HG03135 (cell line): ENCODE results near the gene NCAPD2.
A peak's percentile ranks its signal among the peaks of the same experiment; 100 is the strongest.
"Not testable (repeated sequence)": the region's sequence is repeated elsewhere in the genome, so short reads cannot be mapped to it uniquely, and the experiment has no call there.

Source experiments
- ATAC-seq: cut with Tn5 transposase; IDR thresholded peaks from one replicate; pipeline ENCODE4 v1.9.1; 2021; ENCODE audit warnings: mild to moderate bottlenecking, moderate library complexity; ENCODE audit not compliant: unreplicated experiment

NCAPD2 gene

DNA sequence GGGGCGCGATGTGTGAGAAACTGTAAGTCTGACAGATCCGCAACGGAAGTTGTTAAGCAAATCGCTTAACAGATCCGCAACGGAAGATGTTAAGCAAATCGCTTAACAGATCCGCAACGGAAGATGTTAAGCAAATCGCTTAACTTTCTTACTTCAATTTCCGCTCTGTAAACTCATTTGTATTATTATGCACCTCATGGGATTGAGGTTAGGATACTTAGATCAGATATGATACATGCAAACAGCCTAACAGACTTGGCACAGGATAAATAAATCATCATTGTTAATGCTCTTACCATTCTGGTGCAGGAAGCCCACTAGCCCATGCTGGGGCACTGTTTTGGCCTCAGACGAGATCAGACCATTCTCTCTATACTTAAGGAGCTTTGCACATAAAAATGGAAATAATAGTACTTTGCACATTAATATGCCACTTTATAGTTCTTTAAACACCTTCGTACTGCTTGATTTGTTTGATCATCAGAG is 399 bp downstream of the NCAPD2 start:
- peak; percentile 2 for ATAC-seq

DNA sequence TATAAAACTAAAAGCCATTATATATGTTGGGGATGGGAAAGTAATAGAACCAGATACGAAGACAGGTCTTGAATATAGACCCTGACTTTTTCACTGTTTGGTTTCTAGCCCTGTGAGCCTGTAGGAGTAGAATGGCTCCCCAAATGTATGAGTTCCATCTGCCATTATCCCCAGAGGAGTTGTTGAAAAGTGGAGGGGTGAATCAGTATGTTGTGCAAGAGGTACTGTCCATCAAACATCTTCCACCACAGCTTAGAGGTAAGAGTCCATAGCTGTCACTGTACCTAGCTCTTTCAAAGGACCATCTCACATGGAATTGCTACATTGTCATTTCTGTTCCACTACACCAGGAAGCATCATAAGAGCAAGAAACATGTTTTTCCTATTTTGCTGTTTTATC is 1.1 kb downstream of the NCAPD2 start:
- ATAC-seq, result no peak

DNA sequence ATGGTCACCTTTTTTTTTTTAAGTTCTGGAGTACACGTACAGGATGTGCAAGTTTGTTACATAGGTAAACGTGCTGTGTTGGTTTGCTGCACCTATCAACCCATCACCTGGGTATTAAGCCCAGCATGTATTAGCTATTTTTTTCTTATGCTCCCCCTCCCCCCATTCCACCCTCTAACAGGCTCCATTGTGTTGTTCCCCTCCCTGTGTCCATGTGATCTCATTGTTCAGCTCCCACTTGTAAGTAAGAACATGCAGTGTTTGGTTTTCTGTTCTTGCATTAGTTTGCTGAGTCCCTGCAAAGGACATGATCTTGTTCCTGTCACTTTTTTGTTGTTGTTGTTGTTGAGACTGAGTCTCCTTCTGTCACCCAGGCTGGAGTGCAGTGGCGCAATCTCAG is 3.4 kb downstream of the NCAPD2 start:
- ATAC-seq, result not testable (repeated sequence)

- no peak for ATAC-seq
Observed at GRCh38 chr12:6500466-6500865, 6.6 kb downstream of the NCAPD2 start.

- ATAC-seq, result no peak
Observed at GRCh38 chr12:6507102-6507998, 13.4 kb downstream of the NCAPD2 start.

DNA sequence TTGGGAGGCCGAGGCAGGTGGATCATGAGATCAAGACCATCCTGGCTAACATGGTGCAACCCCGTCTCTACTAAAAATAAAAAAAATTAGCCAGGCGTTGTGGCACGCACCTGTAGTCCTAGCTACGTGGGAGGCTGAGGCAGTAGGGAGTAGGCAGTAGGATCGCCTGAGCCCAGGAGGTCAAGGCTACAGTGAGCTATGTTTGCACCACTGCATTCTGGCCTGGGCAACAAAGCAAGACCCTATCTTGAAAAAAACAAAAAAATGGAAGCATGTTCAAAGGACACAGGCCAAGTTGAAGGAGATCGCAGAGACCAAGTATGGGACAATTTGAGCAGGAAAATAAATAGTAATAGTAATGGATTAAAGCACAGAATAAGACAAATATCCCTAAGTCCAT is 14.2 kb downstream of the NCAPD2 start:
- ATAC-seq, result no peak

GRCh38 chr12:6520186-6520585 is 26.3 kb downstream of the NCAPD2 start:
- ATAC-seq, result no peak

DNA sequence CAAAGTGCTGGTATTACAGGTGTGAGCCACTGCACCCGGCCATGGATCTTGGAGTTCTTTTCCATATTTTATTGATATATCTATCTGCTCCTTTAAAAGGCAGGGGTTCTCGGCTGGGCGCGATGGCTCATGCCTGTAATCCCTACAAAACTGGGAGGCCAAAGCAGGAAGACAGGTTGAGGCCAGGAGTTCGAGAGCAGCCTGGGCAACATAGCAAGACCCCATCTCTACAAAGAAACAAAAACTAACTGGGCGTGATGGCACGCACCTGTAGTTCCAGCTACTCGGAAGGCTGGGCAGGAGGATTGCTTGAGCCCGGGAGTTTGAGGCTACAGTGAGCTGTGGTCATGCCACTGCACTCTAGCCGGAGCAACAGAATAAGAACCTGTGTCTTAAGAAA is 28.3 kb downstream of the NCAPD2 start:
- no peak for ATAC-seq

DNA sequence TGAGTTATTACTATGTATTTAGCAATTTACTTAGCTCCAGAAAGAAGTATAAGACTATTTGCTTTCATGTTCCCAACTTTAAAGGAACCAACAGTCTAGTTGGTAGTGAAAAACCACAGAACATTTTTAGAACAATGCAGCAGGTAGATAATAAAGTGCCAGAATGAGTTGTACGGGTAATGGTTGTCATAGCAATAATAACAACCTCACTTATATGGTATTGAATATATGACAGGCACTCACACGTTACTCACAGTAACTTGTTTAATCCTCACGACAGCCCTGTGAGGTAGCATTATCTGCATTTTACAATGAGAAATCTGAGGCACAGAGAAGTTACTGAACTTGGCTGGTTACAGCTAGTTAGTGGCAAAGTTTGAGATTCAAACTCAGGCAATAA is 29.8 kb downstream of the NCAPD2 start:
- ATAC-seq, result no peak

DNA sequence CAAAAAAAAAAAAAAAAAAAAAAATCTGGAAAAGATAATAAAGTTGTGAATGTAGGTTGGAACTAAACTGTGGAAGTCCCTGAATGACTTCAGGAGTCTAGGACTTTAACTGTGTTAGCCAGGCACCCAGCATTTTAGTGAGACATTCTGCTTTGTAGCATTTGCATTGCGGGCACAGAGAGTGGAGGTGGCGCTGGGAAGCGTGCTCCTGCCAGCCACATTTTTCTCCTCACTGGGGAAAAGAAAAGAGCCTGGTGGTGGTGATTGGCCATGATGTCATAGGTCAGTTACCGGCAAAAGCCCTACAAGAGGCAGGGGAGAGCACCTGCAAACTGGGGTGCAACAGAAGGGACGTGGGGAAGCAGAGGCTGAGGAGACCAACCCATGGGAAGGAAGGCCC is 30.7 kb downstream of the NCAPD2 start:
- no peak for ATAC-seq

GRCh38 chr12:6526201-6526600 is 32.3 kb downstream of the NCAPD2 start:
- no peak for ATAC-seq

DNA sequence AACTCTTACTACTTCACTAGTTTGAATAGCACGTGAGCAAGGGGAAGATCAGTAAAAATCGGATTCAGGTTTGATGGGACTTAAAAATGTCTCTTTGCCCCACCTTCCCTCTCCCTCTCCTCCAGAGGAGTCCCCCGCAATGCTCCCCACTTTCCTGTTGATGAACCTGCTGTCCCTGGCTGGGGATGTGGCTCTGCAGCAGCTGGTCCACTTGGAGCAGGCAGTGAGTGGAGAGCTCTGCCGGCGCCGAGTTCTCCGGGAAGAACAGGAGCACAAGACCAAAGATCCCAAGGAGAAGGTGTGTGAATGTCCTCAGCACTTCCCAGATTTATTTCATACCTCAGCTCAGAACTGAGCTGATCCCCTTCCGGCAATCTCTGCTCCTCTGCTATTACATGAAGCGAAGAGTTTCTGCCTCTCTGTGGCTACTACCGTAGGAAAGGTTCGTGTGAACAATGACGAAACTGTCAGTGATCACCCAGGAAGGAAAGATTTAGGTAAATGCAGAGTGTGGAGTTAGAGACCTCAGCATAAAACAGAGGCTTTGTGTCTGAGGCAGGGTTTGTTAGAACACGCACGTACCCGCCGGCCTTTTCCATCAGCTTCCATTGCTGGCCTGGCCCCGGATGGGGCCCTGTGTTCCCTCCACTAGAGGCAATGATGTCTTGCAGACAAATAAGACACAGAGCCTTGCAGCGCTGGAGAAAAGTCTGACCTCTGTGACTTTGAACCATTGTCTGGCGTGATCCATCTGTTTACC is 33.0 kb downstream of the NCAPD2 start:
- no peak for ATAC-seq

DNA sequence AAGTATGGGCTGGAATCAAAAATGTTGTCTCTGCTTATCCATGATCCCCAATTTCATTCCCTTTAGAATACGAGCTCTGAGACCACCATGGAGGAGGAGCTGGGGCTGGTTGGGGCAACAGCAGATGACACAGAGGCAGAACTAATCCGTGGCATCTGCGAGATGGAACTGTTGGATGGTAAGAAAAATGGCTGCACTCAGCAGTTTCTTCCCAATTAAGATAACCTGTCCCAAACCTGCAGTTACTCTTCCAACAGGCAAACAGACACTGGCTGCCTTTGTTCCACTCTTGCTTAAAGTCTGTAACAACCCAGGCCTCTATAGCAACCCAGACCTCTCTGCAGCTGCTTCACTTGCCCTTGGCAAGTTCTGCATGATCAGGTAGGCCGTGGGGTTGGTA is 33.8 kb downstream of the NCAPD2 start:
- no peak for ATAC-seq

DNA sequence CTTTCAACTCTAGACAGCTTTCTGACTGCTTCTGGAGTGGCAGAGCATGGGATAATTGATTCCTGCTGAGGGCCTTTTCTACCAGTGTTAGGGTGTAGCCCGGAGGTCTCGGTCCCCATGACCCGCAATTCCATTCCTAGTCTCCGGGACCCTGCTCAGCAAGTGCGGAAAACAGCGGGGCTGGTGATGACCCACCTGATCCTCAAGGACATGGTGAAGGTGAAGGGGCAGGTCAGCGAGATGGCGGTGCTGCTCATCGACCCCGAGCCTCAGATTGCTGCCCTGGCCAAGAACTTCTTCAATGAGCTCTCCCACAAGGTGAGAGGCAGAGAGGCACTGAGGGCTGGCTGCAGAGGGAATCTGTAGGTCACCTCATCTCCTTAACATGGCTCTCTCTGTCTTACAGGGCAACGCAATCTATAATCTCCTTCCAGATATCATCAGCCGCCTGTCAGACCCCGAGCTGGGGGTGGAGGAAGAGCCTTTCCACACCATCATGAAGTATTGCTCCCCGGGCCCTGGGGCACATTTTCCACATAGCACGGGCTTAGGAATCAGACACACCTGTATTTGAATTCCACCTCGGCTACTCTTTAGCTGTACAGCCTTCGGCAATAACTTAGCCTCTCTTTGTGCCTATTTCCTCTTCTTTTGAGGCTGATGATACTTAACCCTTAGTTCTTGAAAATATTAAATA is 34.8 kb downstream of the NCAPD2 start:
- ATAC-seq, result no peak

DNA sequence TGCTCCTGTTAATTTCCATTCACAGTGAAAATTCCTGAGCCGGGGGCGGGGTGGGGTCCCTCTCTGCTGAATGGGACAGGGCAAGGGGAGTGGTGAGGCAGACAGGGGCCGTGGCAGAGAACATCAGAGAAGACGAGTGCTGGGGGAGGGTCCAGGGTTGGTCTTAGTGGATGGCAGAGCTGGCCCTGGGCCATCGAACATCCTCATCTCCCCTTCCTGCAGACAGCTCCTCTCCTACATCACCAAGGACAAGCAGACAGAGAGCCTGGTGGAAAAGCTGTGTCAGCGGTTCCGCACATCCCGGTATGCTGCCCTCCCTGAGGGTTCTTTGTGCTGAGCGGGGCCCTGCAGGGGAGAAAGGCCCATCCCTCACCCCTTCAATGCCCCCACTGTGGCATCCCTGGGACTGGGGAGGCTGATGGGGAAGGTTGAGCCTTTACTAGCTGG is 35.4 kb downstream of the NCAPD2 start:
- no peak for ATAC-seq

DNA sequence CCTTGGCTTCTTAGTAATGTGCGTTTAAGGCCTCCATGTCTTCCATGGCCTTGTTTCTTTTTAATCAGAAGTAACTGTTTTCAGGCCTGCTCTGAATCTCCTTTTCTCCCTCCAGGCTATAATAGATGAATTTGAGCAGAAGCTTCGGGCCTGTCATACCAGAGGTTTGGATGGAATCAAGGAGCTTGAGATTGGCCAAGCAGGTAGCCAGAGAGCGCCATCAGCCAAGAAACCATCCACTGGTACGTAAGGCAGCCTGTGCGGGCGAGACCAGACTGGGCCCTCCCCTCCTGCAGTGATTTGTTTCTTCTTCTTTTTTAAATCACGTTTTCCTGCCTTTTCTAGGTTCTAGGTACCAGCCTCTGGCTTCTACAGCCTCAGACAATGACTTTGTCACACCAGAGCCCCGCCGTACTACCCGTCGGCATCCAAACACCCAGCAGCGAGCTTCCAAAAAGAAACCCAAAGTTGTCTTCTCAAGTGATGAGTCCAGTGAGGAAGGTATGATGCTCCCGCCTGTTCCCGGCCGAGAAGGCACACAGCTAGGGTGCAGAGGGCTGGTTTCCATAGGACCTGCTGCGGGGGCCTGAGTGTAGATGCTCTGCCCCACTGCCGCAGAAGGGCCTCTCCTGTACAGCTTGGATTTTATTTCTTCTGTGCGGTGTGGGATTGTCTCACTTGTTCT is 36.8 kb downstream of the NCAPD2 start:
- no peak for ATAC-seq

DNA sequence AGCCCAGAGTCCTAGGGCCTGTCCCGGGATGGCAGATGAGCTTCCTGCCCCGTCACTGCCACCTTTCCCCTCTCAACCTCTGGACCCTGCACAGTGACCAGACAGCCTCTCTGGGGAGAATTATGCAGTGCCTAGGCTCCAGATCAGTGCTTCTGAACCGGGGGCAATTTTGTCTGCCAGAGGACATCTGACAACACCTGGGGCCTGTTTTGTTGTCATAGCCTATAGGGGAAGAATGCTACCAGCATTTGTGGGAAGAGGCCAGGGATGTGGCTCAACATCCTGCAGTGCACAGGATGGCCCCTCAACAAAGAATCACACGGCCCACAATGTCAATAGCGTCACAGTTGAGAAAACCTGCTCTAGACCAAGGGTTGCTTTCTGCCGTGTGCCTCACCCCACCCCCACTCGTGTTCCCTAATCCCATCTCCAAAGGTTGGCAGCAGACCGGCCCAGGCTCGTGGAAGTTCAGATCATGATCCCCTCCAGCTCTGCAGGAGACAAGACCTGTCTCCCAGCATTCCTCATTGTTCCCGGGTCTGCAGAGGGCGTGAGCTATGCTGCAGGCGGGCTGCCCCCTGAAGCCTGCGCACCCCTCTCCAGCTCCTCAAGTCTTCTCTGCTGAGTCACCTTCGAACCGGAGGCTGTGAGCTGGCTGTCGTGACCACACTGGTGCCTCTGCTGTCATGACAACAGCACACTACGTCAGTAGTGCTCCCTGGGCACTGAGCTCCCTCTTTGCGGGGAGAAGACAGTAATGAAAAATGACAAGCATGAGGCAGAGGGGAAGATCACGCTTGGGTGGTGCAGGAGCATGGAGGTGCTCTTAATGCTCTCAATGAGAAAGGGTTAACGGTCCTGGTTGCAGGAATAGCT is 38.4 kb downstream of the NCAPD2 start:
- ATAC-seq, result no peak

DNA sequence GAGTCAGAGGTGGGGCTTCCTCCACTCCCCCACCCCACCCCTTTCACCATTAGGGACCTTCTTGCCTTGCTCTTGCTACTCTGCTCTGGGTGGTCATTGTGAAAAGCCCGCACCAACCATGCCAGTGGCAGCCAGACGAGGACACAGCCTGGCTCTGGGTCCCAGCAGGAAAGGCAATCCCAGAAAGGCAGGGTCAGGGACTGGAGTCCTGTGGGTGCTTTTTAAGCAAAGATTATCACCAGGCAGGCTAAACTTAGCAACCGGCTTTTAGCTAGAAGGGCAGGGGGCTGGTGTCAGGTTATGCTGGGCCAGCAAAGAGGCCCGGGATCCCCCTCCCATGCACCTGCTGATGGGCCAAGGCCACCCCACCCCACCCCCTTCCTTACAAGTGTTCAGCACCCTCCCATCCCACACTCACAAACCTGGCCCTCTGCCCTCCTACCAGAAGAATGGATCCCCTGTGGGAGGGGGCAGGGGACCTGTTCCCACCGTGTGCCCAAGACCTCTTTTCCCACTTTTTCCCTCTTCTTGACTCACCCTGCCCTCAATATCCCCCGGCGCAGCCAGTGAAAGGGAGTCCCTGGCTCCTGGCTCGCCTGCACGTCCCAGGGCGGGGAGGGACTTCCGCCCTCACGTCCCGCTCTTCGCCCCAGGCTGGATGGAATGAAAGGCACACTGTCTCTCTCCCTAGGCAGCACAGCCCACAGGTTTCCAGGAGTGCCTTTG is 39.2 kb downstream of the NCAPD2 start:
- ATAC-seq, result peak; percentile 6

GRCh38 chr12:6533653-6533922 is 39.7 kb downstream of the NCAPD2 start:
- ATAC-seq, result peak; percentile 11
